HG03280 (cell line): Measurements from ENCODE around the gene GPATCH2L.

ENCODE experiments used
- ATAC-seq: cut with Tn5 transposase; IDR thresholded peaks from one replicate; pipeline ENCODE4 v1.9.1; 2021; ENCODE audit warnings: mild to moderate bottlenecking, moderate library complexity; ENCODE audit not compliant: unreplicated experiment

The GPATCH2L gene

DNA sequence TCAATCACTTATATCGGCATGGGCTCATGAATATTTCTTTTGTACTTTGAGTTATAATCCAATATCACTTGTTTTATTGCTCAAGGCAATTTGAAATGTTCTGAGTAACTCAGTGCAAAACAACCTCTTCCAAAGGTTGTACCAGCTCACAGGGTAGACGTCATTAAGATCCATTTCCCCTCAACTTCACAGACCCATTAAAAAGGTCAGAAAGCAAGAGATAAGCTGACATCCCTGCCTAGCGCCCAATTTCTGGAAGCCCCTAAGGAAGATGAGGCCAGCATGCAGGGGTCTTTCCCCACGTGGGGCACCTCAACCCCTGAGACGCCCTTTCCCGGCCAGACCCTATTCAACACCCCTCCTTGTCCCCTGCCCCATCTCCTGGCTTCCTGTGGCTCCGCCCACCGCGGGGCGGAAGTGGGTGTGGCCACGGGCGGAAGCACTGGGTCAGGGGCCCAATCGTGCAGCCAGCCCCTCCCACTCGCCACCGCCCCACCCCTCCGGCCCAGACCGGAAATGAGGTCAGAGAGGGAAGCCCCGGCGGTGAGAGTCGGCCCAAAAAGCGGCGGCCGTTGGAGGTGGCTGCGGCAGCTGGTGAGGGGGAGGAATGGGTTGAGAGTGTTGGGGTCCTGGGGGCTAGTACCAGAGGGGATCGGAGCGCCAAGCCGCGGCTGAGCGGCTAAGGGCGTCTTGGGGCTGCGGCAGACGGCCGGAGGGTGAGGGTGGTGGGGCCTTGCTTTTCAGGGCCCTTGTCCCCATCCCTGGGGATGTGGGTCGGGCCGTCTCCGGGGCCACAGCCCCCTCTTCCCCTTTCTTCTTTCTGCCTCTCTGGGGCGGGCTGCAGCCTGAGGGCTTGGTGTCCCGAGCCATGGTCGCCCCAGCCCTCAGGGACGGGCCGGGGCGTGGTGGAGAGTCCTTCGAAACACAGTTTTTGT lies at the start of gene GPATCH2L:
TSS of gene GPATCH2L (plus strand) at position 525 of the 935 bp plus-strand sequence. CDS start 2,442 bp downstream, outside the sequence.
- ATAC-seq = peak; percentile 90

DNA sequence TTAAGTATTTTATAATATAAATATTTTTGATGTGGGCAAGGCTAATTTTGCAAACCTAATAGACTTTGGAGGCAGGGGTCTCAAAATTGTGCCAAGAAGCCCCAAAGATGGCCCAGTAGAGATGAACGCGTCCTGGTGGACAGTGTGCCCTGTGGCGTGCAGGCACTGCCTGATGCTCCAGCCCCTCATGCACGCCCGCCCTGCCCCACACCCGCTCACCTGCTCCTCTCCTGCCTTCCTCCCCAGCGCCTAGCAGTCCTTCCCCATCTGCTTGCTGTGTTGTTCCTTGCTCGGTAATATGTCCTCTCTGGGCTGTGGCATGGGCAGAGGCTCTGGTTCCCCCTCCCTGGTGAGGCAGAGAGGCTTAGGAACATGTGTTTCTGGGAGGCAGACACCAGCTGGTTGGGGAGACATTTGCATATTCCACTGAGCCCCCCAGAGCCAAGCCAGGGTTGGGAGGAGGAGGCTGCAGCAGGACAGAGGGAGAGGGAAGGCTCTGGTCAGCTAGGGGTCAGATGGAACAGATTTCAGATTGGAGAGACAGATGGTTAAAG lies 46.8 kb upstream of the GPATCH2L start:
- ATAC-seq = no peak

DNA sequence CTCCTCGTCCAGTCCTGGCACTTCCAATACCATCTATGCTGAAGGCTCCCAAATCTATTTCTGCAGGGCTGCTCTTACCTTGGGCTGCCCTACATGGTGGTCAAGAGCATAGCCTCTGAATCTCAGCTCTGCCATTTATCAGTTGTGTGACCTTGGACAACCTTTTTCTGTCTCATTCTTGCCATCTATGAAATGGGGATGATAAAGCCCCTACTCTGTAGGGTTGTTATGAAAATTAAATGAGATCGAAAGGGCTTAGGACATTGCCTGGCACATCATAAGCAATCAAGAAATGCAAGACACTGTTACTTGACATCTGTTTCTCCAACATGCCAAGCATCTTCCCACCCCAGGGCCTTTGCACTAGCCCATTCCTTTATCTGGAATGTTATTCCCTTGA lies 45.5 kb upstream of the GPATCH2L start:
- no peak for ATAC-seq

DNA sequence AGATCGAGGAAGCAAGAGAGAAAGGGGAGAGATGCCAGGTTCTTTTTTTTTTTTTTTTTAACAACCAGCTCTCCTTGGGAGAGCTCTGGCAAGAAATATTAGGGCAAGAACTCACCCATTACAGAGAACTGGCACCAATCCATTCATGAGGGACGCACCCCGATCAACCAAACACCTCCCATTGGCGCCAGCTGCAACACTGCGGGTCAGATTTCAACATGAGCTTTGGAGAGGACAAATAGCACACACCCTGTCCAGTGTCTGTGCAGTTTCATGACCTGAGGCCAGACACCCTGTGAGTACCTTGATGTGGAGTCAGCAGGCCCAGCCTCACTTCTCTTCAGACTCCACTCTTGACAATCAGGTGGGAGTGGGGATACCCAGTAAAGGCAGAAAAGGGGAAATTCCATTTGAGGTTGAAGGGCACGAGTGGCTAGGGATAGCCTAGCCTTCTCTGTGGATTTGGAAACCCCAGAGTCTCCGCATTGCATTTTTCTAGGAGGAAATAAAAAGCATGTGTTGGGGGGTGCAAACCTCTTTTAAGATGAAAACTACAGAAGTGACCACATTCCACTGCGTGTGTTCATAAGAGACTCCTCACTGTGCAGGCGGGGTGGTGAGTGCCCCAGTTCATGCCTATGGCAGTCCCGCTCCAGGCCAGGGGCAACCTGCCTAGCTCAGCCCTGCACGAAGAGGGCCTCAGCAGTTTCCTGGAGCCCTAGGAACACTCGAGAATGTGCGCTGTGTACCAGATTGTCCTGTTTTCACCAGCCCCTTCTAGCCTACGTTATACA lies 42.4 kb upstream of the GPATCH2L start:
- ATAC-seq = no peak

DNA sequence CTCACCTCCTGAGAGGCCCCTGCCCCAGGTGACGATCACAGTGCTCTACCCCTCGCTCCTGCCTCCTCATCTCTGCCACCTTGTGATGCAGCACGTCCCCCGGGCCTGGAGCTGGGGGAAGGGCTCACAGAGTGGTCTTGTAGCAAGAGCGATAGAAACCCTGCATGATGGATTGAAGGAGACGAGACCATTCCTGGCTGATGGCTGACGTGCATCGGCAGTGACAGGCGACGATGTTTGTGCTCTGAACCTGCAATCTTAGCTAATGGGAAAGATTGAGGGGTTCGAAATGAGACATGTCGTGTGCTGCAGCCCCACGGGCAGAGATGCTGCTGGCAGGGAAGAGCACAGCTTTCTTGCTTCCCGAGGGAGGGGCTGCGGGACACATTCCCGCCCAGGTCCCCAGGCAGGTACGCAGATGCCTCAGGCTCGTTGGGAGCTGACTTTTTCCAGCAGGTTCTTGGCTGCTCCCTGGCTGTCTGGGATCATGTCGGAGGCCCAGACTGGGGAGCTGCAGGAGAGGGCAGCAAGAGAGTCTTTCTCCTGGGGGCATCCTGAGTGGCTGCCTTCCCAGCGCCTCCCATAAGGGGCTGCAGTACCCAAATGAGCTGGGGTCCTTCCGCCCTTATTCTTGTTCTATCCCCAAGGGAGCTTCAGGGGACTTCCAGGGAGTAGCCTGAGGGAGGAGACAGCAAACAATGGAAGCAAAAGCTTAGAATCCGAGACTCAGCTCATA lies 38.7 kb upstream of the GPATCH2L start:
- ATAC-seq = no peak

DNA sequence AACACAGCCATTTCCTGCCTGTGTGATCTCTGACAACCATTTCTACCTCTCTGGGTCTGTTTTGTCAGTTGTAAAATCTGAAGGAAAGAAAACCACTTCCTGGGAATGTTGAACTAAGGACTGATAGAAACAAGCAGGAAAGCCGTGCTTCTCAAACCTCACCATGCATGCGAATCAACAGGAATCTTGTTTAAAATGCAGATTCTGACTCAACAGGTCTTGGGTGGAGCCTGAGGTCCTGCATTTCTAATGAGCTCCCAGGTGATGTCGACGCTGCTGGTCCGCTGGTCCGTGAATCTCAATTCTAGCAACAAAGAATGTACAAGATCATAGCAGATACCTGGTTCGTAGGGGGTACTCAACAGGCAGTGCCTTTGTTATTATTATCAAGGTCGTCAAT lies 38.0 kb upstream of the GPATCH2L start:
- ATAC-seq = no peak

DNA sequence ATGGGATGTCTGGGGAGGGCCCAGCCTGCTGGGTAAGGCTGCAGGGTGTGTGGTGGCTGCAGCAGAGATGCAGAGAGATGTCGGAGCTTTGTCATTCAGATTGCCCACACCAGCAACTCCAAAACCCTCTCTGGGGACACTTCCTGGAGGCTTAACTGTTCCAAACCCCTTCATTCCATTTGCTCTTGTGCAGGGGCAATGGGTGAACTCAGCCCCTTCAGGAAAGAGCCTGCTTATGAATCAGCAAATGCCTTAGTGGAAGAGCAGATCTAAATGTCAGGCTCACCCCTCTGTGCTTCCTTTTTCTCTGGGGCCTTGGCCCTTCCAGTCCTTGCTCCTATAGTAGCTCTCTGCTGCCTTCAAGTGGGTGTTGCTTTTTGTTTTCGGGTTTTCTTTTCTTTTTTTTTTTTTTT lies 36.7 kb upstream of the GPATCH2L start:
- no peak for ATAC-seq

DNA sequence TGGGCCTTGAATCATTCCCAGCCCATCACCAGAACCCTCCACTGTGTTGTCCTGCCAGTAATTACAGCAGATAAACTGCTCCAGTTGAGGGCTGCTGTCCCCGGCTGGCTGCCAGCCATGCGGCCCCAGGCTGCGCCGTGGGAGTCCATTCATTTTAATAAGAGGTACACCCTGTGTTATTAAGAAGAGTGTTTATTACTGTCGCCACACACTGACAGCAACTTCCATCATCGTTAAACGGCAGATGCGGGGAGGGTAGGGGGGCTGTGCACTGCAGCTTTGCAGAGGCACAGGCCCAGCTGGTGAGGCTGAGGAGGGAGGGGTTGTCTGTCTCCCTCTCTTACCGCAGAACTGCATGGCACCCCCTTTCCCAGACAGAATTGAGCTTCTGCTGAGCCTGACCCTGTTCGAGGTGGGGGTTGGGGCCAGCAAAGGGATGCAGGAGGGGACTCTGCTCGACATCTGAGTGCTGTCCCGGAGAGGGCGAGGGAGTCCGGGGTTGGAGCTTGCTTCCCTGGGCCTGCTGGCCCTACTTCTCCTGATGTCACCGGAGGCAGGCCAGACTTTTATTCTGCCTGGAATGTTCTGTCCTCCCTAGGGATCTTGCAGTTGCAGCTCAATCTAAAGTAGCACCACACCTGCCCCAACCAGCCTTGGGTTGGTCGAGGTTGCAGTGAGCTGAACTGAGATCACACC lies 33.8 kb upstream of the GPATCH2L start:
- no peak for ATAC-seq

DNA sequence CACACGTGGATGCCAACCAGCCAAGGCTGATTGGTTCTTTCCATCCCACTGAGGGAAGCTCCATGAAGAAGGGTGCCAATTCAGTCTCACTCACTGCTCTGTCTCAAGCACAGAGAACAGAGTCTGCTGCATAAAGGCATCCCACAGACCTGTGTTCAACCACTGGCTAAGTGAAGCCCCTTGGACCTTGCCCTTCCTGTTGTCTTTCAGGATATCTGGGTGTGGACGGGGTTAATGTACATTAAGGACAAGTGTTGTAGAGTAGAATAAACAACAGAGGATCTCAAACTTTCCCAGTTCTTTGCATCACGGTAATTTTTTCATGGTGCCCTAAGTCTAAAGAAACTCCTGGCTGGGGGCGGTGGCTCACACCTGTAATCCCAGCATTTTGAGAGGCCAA lies 33.1 kb upstream of the GPATCH2L start:
- no peak for ATAC-seq

DNA sequence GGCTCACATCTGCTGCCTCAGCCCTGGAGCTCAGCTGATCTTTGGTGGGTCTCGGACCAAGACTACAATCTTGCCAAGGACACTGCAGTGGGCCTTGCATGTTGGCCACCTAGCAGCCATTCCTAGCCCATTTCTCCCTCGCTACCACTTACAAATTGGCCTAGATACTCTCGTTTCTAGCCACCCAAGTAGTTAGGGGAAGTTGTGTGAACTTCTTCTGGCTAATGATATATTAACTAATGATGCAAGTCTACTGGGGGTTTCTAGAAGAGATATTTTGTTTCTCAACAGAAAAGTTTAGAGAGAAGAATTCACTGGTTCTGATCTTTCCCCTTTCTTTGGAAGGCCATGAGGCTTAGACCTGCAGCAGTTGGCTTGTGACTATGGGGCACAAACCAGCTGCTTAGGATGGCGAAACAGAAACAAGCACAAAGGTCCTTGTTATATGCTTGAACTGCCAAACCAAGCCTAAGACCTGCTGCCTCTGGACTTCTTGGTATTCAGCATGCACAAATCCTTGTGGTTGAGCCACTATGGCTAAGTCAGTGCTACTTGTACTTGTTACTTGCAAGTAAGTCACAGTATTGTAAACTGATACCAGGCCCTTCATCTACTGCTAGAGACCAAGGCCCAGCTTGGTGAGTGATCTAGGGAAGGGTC lies 30.5 kb upstream of the GPATCH2L start:
- no peak for ATAC-seq

DNA sequence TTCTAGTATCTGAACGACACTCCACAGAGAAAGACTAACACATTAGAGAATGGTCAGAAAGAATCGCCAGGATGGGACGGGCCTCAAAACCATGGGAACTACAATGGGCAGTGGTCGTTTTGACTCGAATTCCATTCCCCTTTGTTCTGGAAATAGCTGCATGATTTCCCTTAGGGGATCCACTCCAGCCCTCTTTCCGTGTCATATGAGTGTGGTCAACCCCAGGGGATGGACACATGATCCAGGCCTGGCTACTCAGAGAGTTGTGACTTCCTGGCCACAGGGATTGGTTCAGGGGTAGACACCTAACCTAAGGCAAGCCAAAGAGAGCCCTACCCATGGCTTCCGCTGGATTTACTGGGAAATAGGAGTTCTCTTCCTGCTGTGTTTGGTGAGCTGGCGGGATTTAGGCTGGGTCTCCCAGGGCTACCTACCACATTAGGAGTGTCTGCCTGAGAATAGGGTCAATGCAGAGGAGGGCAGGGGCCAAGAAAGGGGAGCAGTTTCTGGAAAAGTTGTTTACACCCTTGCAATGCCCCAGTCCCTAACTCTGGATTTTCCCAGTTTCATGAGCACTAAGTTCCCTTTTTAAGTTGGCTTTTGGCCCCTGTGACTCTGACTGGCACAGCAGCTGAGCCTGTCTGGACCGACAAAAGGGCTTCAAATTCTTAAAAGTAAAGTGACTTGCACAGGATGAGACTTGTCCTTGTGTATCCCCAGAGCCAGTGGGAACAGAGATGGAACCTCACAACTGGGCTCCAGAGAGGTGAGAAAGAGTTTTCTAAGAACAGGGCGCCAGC lies 28.1 kb upstream of the GPATCH2L start:
- no peak for ATAC-seq

DNA sequence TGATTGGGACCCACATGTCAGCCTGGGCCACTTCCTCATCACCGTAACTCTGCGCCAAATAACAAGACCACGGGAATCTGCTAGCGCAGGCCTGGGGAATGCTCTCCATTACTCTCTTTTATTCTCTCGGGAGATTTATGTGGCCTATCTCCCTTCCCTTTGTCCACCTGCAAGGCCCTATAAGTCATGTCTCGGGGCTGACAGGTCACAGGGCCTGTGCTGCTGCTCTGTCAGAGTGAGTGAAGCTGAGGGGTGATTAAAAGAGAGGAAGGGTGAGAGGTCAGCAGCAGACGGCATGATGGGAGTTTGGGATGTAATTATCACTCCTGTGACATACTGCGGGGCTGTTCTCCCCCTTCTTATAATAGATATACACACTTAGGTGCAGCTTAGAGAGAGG lies 26.2 kb upstream of the GPATCH2L start:
- no peak for ATAC-seq

DNA sequence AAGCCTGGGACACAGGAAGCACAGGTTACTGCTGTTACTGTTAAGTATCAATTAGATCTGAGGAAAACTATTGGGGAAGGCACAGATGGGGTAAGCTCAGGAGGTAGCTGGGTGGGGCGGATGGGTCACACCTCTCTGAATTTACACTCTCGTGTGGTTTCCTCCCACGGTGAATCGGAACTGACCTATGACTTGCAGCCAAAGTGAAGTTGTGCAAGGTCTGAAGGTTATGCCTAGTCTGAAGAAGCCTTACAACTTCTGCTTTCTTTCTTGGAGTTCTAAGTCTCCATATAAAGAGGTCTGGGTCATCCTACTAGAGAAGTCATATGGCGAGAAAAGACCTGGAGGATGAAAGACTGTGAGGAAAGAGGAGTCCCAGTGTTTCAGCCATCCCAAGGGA lies 25.6 kb upstream of the GPATCH2L start:
- no peak for ATAC-seq

DNA sequence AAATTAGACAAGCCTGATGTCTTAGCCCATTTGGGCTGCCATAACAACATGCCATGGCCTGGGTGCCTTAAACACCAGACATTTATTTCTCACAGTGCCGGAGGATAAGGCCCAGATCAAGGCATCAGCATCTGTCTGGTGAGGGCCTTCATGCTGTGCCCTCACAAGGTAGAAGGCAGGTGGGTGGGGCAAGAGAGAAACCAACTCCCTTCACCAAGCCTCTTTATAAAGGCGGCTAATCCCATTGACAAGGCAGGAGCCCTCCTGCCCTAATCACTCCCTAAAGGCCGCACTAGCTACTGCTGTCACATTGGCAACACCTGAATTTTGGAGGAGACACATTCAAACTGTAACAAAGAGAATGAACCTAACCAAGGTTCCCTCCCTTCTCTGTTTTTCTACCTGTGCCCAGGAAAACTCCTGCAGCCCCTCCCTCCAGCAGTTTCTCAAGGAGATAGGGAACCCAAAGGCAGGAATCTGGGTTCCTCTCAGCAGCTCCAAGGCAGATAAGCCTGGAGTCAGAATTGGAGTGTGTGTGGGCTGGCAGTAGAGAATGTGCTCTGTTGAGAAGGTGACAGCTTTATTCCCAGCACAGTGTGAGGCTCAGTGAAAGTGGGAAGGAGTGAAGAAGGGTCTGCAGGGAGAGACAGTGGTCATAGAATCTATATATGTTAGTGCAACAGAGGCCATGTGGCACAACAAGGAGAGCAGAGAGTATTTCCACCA lies 21.7 kb upstream of the GPATCH2L start:
- ATAC-seq = no peak

DNA sequence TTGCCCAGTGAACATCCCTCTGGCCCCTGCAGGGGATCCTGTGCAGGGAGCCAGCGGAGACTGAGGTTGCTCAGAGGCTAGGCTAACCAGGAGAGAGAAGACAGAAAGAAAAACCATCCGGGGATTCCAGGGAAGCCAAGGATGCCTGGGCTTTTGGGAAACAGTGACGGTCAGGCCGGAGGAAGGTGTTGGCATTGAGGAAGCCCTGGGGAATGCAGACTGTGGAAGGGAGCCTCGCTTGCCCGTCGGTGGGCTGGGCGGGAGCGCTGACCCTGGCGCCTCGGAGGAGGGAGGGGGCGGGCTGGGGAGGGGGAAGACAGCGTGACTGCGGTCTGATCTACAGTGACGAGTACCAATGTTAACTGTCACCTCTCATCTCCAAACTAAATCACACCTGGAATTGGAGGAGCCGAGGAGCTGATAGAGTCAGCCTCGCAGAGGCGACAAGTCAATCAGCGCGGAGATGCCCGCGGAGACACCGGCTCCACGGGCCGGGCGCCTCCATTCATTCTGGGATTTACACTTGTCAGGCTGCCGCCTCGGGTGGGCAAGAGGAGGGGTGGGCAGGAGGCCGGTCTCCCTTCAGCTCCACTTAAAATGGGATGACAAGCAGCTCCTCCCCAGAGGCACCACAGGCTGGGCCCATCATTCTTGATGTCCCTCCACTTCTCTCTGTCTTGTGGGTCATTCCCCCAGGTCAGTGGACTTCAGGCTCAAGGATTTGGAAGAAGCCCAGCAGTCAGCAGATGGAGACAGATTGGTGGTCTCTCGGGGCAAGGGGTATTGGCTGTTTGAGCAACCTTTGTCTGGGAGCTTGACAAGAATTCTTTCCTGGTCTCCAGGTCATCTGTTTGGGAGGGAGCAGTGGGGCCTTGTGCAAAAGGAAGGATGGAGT lies 20.4 kb upstream of the GPATCH2L start:
- no peak for ATAC-seq

DNA sequence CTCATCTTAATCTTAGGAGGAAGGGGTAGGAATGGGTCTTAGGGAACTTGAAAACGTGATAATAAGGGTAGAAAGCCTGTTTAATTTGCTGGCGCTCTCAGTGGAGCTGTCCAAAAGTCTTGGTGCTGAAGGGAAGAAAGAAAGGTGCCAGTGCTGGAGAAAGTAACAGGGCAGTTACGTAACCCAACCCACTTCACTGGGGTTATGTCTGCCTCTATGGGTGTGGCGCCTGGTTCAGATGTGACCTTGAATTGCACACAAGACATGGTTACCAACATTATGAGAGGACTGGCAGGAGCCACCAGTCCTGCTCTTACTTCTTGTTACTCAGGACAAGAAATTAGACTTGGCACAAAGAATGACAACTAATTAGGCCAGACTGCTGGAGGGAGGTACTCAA lies 18.6 kb upstream of the GPATCH2L start:
- ATAC-seq = no peak

DNA sequence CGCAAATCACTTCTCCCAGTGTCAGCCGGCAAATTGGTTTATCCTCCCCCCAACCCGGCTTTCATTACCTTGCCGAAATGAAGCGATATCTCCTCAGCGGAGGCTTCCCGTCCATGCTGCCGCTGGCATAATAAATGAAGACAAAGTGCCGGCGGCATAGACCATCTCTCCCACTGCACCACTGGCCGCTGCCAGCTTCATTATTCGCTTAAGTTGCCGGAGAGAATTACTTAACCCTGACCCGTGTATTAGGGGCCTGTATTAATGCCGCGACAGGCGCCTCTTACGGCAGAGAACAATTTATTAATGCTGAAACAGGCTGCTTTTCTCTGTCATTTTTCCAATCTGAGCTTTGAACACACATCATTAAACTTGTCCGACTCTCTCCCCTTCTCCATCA lies 17.5 kb upstream of the GPATCH2L start:
- ATAC-seq = no peak
